ENCODE measurements around the gene TUBB.
A peak's percentile ranks its signal among the peaks of the same experiment; 100 is the strongest.
"Not testable (repeated sequence)": the region's sequence is repeated elsewhere in the genome, so short reads cannot be mapped to it uniquely, and the experiment has no call there.

TUBB gene

DNA sequence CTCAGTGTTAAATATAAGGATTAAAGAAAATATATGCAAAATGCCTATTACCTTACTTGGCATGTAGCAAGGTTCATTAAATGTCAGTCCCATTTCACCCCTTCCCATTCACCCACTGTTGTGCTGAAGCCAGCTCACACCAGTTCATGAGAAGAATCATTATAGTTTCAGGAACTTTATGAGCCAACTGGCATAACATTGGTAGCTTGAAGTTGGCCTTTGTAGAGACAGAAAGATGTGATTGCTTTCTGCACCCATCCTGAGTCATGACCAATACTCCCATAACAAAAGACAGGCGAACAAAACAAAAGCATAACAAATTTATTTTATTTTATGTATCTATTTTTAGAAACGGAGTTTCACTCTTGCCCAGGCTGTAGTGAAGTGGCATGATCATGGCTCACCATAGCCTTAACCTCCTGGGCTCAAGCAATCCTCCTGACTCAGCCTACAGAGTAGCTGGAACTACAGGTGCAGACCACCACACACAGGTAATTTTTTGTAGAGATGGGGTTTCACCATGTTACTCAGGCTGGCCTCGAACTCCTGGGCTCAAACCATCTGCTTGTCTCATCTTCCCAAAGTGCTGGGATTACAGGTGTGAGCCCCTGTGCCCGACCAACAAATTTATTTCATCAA lies 41.8 kb downstream of the TUBB start:
- no peak for DNase-seq (ENCODE audit: low read depth)

DNA sequence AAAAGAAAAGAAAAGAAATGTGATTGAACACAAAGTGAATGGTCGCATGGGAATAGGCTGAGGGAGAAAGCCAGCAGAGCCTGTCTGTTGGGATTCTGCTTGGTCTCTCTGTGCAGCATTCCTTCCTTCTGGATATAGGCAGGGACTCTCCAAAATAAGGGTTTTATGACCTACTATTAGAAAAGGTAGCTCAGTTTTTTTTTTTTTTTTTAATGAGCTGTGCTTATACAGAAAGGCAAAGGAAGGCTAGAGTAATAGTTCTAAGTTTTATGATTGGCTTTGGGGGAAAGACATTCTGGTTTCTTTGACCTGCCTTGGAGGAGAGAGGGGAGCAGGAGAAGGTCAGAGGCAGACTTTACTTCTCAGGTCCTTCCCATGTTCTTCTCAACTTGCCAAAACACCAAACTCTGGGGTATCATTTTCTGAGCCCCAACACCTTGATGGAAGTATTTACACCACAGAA lies 43.0 kb downstream of the TUBB start:
- DNase-seq (ENCODE audit: low read depth): no peak

DNA sequence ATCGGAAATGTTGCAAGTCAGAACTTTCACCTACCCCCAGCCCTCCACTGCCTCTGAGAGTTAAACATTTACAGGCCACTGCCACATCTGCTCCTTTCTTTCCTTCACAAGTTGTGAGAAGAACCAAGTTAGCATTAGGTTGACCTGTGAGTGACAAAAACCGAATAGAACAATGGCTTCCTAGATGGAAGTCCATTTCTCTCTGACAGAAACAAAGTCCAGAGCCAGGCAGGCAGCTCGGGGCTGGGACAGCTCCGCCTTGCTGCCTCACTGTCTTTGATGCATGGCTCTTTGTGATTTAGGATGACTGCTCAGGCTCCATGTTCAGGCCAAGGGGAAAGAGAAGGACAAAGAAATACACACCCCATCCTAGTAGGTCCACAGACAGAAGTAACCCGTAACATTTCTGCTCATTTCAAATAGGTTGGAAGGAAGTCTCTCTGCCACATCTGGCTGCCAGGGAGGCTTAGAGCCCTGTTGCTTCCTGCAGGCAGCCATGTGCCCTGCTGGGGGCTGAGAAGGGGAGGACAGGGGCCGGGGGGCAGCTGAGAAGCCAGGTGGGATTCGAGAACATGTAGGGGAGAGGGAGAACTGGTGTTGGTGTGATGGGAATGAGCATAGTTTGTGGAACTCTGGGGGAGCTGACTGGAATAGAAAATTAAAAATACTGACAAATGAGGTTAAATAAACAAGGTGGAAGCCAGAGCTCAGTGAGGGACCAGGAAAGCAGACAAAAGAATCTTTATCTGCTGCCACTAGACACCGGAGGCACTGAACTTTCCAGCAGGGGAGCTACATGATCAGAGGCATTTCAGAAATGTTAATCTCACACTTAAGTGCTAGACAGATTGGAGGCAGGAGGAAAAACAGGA lies 43.7 kb downstream of the TUBB start:
- no peak for DNase-seq (ENCODE audit: low read depth)

GRCh38 chr6:30764490-30765043 lies 44.4 kb downstream of the TUBB start:
- DNase-seq (ENCODE audit: low read depth): not testable (repeated sequence)

GRCh38 chr6:30765495-30765894 lies 45.3 kb downstream of the TUBB start:
- DNase-seq (ENCODE audit: low read depth): not testable (repeated sequence)

- DNase-seq (ENCODE audit: low read depth): no peak
Measured at GRCh38 chr6:30766461-30767157, 46.5 kb downstream of the TUBB start.

DNA sequence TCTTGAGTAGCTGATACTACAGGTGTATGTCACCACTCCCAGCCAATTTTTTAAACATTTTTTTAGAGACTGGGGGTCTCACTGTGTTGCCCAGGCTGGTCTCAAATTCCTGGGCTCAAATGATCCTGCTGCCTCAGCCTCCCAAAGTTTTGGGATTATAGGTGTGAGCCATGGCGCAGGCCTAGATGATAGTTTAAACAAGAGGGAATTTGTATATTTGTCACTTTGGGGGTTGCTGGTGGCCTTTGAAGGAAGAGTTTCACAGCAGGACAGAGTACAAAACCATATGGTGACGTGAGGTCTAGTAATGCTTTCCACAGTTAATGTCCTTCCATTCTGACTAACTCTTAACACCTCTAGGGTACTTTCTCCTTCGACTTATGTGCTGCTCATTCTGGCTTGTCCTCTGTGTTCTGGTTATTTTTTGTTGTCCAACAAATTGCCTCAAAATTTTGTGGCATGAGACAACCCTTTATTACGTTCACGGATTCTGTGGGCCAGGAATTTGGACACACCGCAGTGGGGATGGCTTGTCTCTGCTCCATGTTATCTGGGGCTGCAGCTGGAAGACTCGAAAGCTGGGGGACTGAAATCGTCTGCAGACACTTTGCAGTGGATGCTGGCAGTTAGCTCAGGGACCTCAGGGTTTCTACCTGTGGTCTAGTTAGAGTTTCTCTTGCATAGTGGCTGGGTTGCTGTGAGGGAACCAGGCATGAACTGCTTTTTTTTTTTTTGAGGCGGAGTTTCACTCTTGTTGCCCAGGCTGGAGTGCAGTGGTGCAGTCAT lies 47.2 kb downstream of the TUBB start:
- no peak for DNase-seq (ENCODE audit: low read depth)

DNA sequence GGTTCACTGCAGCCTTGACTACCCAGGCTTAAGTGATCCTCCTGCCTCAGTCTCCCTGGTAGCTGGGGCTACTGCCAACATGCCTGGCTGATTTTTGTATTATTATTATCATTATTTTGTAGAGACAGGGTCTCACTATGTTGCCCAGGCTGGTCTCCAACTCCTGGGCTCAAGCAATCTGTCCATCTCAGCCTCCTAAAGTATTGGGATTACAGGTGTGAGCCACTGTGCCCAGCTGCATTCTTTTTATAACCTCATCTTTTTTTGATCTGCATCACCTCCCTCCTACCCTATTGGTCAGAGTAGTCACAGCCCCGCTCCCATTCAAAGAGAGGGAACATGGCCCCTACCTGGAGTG lies 47.8 kb downstream of the TUBB start:
- no peak for DNase-seq (ENCODE audit: low read depth)

DNA sequence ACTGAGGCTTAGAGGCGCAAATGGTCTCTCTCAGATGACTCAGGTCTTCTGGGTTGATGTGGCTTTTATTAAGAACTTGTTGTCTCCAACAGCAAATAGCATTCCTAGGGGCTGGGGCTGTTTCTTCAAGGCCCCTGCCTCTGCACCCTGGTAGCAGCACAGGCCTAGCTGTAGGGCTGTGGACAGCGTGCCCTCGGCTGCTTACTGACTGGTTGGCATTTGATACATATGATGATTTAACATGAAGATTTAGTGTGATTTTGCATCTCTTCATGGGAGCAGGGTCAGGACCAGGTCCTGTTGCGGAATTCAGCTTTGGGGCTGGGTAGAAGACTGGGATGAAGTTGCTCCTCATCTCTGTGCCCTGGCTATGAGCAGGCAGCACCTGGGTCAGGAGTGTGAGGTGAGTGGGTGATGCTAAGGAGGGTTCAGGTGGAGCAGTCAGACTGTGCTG lies 48.5 kb downstream of the TUBB start:
- DNase-seq (ENCODE audit: low read depth): no peak

DNA sequence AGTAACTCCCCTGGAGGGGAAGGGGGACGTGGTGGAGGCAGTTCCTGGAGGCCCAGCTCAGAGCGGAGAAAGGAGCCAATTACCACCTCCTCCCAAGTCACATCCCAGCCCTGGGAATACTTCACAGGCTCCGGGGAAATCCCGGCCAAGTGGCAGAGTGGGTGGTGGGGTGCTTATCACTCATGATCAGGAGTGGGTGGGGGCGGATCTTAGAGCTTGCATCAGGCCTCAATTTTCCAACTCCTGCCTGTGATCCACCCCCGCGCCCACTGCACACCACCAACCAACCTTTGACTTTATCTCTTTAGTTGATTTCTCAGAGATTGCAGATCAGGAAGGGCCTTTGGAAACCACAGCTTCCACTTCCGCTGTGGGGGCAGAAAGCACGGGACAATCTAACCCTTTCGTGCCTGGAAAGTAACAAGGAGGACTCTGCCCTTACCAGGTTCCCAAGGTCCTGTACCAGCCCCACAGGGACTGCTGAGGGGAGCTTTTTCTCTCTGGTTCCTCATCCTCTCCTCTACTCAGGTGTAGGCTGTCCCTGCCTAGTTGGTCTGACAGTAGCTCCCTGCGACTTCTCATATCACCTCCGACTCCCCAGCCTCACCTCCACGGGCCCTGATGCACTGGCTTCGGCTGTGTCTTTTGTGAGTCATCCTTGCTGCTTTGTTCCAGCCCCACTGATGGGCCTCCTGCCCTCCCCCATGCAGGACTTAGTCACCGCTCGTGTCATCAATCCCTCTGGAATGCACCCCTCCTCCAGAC lies 49.1 kb downstream of the TUBB start:
- peak; percentile 50 for DNase-seq (ENCODE audit: low read depth)

GRCh38 chr6:30769853-30770524 lies 49.8 kb downstream of the TUBB start:
- DNase-seq (ENCODE audit: low read depth): no peak

DNA sequence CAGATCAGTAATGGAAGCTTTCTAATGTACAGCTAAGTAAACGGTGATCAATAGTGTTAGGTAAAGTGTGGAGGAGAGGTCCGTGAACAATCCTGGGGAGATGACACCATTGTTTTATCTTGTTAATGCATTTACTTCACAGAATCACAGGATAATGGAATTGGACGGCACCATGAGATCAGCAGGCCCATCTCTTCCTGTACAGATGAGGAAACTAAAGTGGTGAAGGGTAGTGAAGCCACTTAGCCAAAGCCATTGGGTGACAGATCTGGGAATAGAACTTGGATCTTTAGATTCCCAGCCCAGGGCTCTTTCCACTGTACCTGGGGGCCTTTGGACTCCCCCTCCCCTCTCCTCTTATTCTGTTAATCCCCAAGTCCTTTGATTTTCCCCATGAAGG lies 50.4 kb downstream of the TUBB start:
- DNase-seq (ENCODE audit: low read depth): no peak

- DNase-seq (ENCODE audit: low read depth): no peak
Measured at GRCh38 chr6:30774701-30775100, 54.5 kb downstream of the TUBB start.

Data from activated T-helper 1 cell treated with Interleukin-2 at 50 U/mL for 16 hours (primary cell).